ENCODE data around the gene MACROD1. TPM values are rescaled to one million over a fixed set of nuclear protein-coding genes. Genes with fewer than 3 reads are reported as not detected.

The MACROD1 gene
- total and polyA plus RNA-seq, 9 donors: 21.1 to 50.2 (median 32.2) TPM

- WGBS, 3 donors: 83 to 90% (median 86%) methylated on average over 14 of the region's 14 CpGs
- no peak for DNase-seq
- no peak for TF ChIP-seq CTCF (IDR thresholded peaks at IDR 0.05)
- no peak for TF ChIP-seq POLR2A (IDR thresholded peaks at IDR 0.05)
- no peak for TF ChIP-seq EP300 (IDR thresholded peaks at IDR 0.05)
These were observed 40.2 kb downstream of the MACROD1 start for GRCh38 chr11:64125676-64126075.

DNA sequence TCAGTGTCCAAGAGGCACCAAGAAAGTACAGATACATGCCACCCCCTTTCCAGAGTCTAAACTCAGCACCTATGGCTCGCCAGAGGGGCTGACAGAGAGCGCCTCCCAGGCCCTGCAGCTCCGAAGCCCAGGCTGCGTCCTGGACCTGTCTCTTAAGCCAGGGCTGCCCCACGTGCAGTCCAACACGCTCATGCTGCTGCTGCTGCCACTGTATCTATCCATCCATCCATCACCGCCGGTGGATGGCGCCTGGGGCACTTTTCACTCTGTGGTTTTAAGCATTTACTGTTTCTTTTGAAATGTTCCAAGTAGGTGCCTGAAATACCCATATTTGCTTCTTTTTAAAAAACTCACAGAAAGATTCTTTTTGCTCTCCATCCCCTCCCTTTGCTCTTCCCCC is 41.8 kb downstream of the MACROD1 start:
- Histone ChIP-seq H3K27me3 (no peaks in the 10 kb centered on the region), H3K4me1 (ENCODE audit: insufficient read depth) (no peaks in the 10 kb centered on the region), H3K4me3 (no peak overlapping the region), H3K9me3 (no peaks in the 10 kb centered on the region), H3K36me3 (no peaks in the 10 kb centered on the region), H3K27ac (no peak overlapping the region)
- TF ChIP-seq POLR2A (IDR thresholded peaks at IDR 0.05) (no peak), EP300 (IDR thresholded peaks at IDR 0.05) (no peak), CTCF (IDR thresholded peaks at IDR 0.05) (no peak)
- WGBS, 3 donors: 84 to 92% (median 90%) methylated on average over 9 of the region's 9 CpGs
- intact Hi-C loops (cut with DNase I): no loop called here
- no peak for DNase-seq

More at GRCh38 chr11:64125676-64126075, 40.2 kb downstream of the MACROD1 start:
- intact Hi-C loops (cut with DNase I): no loop called here
- H3K27me3 ChIP-seq: no peaks in the 10 kb centered on the region
- H3K4me1 ChIP-seq (ENCODE audit: insufficient read depth): no peaks in the 10 kb centered on the region
- H3K36me3 ChIP-seq: no peaks in the 10 kb centered on the region
- no peak overlapping the region for H3K4me3 ChIP-seq
- no peaks in the 10 kb centered on the region for H3K9me3 ChIP-seq
- H3K27ac ChIP-seq: no peak overlapping the region

GRCh38 chr11:64123679-64124078 is 42.2 kb downstream of the MACROD1 start:
- no peak for DNase-seq
- no peaks in the 10 kb centered on the region for H3K4me1 ChIP-seq (ENCODE audit: insufficient read depth)
- H3K4me3 ChIP-seq: no peak overlapping the region
- no peaks in the 10 kb centered on the region for H3K9me3 ChIP-seq
- no peak overlapping the region for H3K27ac ChIP-seq
- H3K36me3 ChIP-seq: no peaks in the 10 kb centered on the region
- intact Hi-C loops (cut with DNase I): no loop called here
- no peaks in the 10 kb centered on the region for H3K27me3 ChIP-seq
- no peak for TF ChIP-seq CTCF (IDR thresholded peaks at IDR 0.05)
- no peak for TF ChIP-seq EP300 (IDR thresholded peaks at IDR 0.05)
- TF ChIP-seq POLR2A (IDR thresholded peaks at IDR 0.05): no peak
- 85 to 88% (median 86%) methylated on average over 3 of the region's 3 CpGs for WGBS, 3 donors

GRCh38 chr11:64122411-64123410 is 43.2 kb downstream of the MACROD1 start:
- DNase-seq: peak in 3 of 5 donors; percentile 28 to 60 (median 44)
- WGBS, 3 donors: 56 to 57% (median 57%) methylated on average over 28 of the region's 28 CpGs
- no peaks in the 10 kb centered on the region for H3K27me3 ChIP-seq
- intact Hi-C loops (cut with DNase I): no loop called here
- H3K36me3 ChIP-seq: no peaks in the 10 kb centered on the region
- H3K27ac ChIP-seq: no peak overlapping the region
- H3K4me1 ChIP-seq (ENCODE audit: insufficient read depth): no peaks in the 10 kb centered on the region
- no peak overlapping the region for H3K4me3 ChIP-seq
- H3K9me3 ChIP-seq: no peaks in the 10 kb centered on the region
- TF ChIP-seq CTCF (IDR thresholded peaks at IDR 0.05) (no peak), EP300 (IDR thresholded peaks at IDR 0.05) (no peak), POLR2A (IDR thresholded peaks at IDR 0.05) (no peak)
